ENCODE measurements around the gene DDX19B.
"Not testable (repeated sequence)": the region's sequence is repeated elsewhere in the genome, so short reads cannot be mapped to it uniquely, and the experiment has no call there.

The DDX19B gene

GRCh38 chr16:70289229-70290094 is 9.5 kb upstream of the DDX19B start, which contains the start of gene AARS1:
Gene AARS1, minus strand, starts transcription at chr16:70289506. Its CDS starts 6,743 bp downstream, at chr16:70282763.
- DNase-seq, result peak; percentile 99

DNA sequence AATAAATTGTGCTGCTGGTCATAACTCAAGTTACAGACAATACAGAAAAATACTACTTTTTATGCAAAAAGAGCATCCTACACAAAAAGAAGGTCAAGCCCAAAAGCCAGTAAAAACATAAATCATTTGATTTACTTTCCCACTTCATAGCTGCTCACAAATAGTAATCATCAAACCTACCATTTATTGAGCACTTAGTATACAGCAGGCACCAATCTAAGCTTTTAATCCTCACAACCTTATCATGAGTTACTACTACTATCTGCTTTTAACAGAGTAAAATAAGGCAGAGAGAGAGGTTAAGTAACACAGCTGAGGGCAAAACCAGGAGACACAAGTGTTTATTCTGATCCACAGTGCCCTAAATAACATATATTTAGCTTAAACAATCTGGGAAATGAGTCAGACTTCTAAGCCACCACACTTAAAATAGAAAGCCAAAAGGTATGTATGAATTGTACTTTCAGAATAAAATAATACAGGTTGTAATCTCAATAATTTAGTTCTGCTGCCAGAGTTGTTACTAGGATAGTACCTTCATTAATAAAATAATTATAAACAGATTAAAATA is 8.0 kb upstream of the DDX19B start:
- DNase-seq, result no peak

GRCh38 chr16:70292148-70292547 is 6.8 kb upstream of the DDX19B start:
- not testable (repeated sequence) for DNase-seq

DNA sequence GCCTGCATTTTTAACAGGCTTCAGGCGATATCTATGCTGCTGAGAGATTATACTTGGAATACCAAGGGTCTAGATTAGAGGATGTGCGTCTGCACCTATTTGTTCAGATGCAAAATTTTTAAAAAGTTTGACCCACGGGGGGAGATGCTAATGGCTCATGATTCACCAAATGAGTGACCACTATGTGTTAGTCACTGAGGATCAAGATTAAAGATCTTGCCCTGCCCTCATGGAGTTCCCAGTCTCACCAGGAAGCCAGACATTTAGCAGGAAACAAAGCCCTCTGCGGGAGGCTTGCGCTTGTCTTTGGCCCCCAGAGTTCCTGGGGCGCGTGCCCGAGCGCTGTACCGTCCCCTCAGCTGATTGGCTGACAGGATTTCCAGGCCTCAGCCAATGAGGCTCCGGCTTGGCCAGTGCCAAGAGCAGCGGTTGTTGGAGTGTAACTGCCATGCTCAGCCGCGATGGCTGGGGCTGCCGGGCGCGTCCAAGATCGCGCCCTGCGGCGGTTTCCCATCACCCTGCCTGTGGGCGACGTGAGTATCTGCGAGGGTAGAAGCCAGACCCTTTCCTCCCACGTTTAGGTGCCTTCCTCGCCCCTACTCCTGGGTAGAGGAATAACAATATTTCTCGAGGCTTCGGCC is 4.5 kb upstream of the DDX19B start:
- no peak for DNase-seq

GRCh38 chr16:70295634-70296033 is 3.4 kb upstream of the DDX19B start:
- DNase-seq, result no peak

DNA sequence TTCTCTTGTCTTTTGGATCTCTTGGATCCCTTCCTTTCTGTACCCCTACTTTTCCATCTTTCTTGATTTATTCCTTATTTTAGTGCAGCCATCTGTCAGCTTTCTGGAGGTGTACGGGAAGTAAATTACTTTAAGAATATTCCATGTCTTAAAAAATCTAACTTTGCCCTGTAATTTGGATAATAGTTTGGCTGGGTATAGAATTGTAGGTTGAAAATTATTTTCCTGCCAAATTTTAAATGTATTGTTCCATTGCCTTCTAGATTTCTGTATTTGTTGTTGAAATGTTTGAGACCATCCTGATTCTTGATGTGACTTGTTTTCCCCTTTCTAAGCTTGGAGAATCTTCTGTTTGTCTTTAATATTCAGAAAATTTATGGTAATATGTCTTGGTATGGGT is 2.1 kb downstream of the DDX19B start:
- DNase-seq, result no peak

GRCh38 chr16:70302745-70303144 is 3.8 kb downstream of the DDX19B start:
- DNase-seq, result no peak

DNA sequence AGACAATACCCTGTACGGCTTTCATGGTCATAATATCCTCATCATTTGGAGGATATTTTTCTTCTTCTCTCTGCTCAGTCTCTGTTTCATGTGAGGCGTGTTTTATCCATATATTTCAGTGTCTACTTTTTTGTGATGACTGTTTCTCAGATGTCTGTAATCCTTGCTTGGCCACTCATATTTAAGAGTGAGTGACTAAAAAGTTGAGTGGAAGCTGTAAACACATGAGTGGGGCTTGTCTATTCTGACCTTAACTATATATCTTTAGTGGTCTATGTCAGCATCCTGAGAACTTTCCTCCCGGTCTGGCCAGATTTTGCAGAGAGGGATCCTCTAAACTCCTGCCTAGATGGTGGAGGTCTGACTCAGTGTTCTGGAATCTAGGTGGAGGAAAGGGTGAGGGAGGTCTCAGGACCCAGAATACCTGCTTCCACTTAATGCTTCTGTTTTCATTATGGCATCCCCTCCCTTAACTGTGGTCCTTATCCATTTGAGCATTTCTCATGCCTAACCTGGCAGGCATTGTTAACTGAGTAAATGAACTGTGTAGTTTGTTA is 6.0 kb downstream of the DDX19B start:
- DNase-seq, result no peak

- DNase-seq, result no peak
These were observed 7.9 kb downstream of the DDX19B start for GRCh38 chr16:70306880-70307279.

DNA sequence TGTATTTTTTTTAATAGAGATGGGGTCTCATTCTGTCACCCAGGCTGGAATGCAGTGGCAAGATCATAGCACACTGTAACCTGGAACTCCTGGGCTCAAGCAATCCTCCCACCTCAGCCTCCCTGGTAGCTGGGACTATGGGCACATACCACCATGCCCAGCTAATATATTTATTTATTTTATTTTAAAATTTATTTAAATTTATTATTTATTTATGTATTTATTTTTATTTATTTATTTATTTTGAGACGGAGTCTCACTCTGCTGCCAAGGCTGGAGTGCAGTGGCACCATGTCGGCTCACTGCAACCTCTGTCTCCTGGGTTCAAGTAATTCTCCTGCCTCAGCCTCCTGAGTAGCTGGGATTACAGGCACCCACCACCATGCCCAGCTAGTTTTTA is 8.7 kb downstream of the DDX19B start:
- DNase-seq, result not testable (repeated sequence)

DNA sequence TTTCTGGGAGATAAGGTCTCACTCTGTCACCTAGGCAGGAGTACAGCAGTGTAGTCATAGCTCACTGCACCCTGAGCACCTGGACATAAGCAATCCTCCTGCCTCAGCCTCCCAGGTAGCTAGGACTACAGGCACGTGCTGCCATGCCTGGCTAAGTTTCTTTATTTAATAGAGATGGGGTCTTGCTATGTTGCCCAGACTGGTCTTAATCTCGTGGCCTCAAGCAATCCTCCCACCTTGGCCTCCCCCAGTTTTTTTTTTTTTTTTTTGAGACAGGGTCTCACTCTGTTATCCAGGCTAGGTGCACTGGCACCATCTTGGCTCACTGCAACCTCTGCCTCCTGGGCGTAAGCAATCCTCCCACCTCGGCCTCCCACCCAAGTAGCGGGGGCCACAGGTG is 21.1 kb downstream of the DDX19B start:
- no peak for DNase-seq

DNA sequence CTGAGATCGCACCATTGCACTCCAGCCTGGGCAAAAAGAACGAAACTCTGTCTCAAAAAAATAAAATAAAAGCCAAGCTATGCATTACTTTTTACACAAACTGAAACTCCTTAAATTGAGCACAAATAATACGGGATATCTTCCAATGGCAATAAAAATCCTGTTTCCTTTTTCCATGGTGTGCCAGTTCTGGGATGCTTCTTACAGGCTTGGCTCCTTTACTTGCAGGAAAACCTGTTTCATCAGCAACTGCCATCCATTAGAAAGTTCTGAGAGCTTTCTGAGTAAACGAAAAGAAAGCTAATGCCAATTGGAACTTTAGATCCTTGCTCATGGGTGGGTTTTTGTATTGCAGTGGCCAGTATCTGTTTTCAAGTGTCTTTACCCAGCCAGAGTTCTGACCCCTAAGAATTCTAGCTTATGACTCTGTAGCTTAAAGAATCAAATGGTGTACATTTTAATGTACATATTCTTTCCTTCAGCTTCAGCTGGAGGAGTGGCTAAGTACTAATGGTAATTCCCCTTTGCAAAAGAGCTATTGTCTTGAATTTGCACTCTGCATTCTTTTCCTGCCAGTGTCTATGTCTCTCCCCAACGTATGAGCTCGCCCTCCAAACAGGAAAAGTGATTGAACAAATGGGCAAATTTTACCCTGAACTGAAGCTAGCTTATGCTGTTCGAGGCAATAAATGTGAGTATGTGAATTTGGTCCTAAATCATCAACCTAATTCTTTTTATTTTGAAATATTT is 26.2 kb downstream of the DDX19B start:
- DNase-seq, result no peak

- DNase-seq, result no peak
These were observed 32.1 kb downstream of the DDX19B start for GRCh38 chr16:70331091-70331490.

DNA sequence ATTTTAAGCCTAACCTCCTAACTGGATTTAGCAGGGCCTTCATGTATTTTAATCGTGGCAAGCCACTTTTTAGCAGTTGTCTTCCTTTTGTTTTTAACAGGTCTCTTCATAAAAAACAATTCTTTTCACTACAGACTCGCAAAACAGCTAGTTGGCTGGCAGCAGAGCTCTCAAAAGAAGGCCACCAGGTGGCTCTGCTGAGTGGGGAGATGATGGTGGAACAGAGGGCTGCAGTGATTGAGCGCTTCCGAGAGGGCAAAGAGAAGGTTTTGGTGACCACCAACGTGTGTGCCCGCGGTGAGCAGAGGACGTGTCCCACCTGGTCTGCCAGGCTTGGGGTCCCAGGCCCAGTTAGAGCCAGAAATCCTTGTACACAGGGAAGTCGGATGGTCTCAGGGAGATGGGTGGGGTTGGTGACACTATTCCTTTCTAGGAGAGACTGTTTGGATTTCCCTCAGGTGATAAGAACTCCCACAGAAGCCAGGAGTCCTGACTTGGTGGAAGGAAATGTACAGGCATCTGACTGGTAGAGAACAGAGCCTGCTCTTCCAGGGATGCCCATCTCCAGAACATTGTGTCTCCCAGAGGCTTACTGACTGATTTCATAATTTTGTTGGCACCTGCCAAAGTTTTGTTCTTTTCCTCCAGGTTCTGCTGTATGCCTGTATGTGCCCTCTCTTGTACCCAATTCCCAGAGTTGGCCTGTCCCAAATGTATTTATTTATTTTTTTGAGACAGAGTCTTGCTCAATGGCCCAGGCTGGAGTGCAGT is 32.8 kb downstream of the DDX19B start:
- DNase-seq, result no peak

DNA sequence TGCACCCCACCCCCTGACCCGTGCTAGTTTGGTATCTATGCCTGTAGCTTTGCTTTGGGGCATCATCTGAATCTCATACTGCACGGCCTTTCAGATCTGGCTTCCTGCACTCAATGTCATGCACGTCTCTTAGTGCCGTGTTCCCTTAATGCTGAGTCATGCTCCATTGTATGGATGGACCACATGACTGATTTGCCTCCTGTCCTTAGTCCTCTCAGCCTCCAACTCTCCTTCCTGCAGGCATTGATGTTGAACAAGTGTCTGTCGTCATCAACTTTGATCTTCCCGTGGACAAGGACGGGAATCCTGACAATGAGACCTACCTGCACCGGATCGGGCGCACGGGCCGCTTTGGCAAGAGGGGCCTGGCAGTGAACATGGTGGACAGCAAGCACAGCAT is 33.7 kb downstream of the DDX19B start:
- not testable (repeated sequence) for DNase-seq

DNA sequence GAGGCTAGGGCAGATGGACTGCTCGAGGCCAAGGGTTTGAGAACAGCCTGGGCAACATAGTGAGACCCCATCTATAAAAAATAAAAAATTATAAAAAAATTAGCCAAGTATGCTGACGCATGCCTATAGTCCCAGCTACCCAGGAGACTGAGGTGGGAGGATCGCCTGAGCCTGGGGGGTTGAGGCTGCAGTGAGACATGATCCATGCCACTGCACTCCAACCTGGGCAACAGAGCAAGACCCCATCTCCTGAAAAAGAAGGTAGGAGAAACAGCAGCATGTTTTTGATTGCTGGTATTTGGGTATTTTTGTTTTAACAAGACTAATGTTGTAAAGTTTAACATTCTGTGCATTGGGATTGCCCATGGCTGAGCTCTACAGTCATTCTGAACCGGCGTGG is 38.8 kb downstream of the DDX19B start:
- no peak for DNase-seq

- DNase-seq, result no peak
These were observed 42.6 kb downstream of the DDX19B start for GRCh38 chr16:70341600-70341999.

- no peak for DNase-seq
These were observed 43.0 kb downstream of the DDX19B start for GRCh38 chr16:70342016-70342415.

DNA sequence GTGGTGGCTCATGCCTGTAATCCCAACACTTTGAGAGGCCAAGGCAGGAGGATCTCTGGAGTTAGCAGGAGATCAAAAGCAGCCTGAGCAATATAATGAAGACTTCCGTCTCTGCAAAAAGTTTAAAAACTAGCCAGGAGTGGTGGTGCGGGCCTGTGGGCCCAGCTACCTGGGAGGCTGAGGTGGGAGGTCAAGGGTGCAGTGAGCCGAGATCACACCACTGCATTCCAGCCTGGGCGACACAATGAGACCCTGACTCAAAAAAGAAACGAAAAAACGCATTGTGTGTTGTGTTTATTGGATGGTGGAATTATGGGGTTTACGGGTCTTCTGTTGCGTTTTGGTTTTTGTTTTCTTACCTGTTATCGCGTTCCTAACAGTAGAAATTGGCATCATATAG is 46.9 kb downstream of the DDX19B start:
- no peak for DNase-seq

GRCh38 chr16:70348991-70349390 is 50.0 kb downstream of the DDX19B start:
- no peak for DNase-seq

DNA sequence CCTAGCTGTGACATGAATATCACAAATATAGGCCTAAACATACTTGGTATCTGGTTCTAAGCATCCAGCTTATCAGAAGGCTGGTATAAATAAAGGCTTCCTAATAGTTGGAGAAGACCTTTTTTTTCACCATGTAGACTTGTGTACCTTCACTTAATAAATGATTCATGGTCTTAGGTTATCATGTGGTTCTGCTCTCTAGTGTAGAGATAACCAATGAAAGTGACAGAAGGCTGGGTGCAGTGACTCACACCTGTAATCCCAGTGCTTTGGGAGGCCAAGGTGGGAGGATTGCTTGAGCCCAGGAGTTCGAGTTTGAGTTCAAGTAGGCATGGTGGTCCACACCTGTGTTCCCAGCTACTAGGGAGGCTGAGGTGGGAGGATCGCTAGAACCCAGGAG is 50.8 kb downstream of the DDX19B start:
- DNase-seq, result no peak

DNA sequence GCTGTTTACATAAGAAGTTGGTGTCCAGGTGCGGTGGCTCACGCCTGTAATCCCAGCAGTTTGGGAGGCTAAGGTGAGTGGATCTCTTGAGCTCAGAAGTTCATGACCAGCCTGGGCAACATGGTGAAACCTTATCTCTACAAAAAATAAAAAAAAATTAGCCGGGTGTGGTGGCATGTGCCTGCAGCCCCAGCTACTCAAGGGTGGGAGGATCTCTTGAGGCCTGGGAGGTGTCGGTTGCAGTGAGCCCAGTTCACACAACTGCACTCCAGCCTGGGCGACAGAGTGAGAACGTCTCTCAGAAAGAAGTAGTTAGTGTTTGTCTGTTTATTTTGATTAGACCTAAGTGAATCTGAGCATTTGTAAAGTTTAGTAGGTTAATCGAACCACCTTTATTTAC is 60.6 kb downstream of the DDX19B start:
- no peak for DNase-seq
